ENCODE data around the gene GRIA1. TPM values are rescaled to one million over a fixed set of nuclear protein-coding genes. Genes with fewer than 3 reads are reported as not detected.
A peak's percentile ranks its signal among the peaks of the same experiment; 100 is the strongest.

GRIA1 gene
- total RNA-seq (2013; cell fraction: nucleolus; rRNA removed) = 0.42 TPM in 1 of 2 replicates, not detected in the other
- 0.05 TPM in 1 of 2 replicates, not detected in the other for total RNA-seq (2014; rRNA removed)
- total RNA-seq (2014; rRNA removed; fragmentation: Illumina TruSeq; extraction: Trizol) = 0.04 TPM in 1 of 2 replicates, not detected in the other
- 0.18 TPM in 1 of 2 replicates, not detected in the other for total RNA-seq (2021)
- polyA plus RNA-seq (2011; ENCODE audit: low read depth) = not detected
- not detected in 2 replicates for polyA plus RNA-seq (2011; rRNA removed)
- polyA plus RNA-seq (2011; cell fraction: cytosol; rRNA removed) = 0.13 TPM in 1 of 2 replicates, not detected in the other
- not detected in 2 replicates for polyA plus RNA-seq (2011; cell fraction: nucleus; rRNA removed)
- polyA plus RNA-seq (2012) = 0.22 TPM in 1 of 2 replicates, not detected in the other
- polyA plus RNA-seq (2014; fragmentation: Illumina TruSeq; extraction: Trizol) = 0.04 TPM in 1 of 2 replicates, not detected in the other
- not detected for polyA plus RNA-seq (2014; fragmentation: Nextera tagmentation; extraction: Ambion mirVana)
- not detected in 2 replicates for polyA plus RNA-seq (2014; rRNA removed)
- not detected for polyA plus RNA-seq (2016; fragmentation: Nextera tagmentation; extraction: Ambion mirVana)
- not detected in 2 replicates for polyA minus RNA-seq (2011; rRNA and poly(A)+ RNA removed)
- not detected in 2 replicates for polyA minus RNA-seq (2011; cell fraction: cytosol; rRNA and poly(A)+ RNA removed)
- not detected in 2 replicates for polyA minus RNA-seq (2011; cell fraction: nucleus; rRNA and poly(A)+ RNA removed)
- percentile 13 among the genes with signal in this experiment for Bru-seq, nascent RNA
- percentile 12 among the genes with signal in this experiment for BruChase-seq, experiment 1, labeled RNA remaining after a 6-hour chase
- BruChase-seq, experiment 2, labeled RNA remaining after a 2-hour chase = percentile 10 among the genes with signal in this experiment
- long read RNA-seq, experiment 1 = 0 reads
- long read RNA-seq, experiment 2 = 0 reads

DNA sequence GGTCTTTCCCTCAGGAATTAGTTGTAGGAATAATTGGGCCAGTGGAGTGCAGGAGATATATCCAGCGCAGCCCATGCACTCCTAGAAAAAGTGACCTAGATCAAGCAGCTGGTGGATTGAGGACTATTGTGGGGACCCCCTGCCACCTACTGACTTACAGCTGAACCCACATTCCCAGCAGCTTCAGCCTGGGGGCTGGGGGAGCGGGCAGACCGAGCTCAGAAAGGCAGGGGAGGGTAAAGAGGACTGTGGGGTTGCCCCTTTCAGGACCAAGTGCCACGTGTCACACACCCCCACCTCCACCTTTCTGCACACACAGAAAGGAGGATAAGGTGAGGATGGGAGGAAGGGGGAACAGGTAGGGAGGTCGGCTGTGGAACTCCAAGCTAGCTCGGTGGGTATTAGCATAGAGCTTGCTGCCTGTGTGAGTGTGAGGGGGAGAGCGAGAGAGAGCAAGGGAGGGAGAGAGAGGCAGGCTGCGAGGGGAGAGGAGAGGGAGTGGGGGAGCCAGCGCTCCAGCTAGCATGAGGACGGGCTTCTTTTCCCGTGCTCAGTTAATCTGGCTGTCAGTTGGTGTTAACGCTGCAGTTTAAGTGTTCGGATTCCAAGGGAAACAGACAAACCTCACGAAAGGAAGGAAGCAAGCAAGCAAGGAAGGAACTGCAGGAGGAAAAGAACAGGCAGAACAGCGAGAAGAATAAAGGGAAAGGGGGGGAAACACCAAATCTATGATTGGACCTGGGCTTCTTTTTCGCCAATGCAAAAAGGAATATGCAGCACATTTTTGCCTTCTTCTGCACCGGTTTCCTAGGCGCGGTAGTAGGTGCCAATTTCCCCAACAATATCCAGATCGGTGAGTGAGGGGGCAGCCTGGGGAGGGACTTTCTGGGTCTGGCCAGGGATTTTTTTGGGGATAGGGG, at the start of gene GRIA1:
TSS of gene GRIA1 (plus strand) at position 553 of the 920 bp plus-strand sequence.
- ChIA-PET CTCF (interaction anchor here (0.7 to 0.8 kb wide), 2 partner anchors 37 to 958 kb away, joined by 3 to 4 read pairs; no protein-coding TSS in a partner anchor), RAD21 (ENCODE audit: unreplicated experiment) (no interaction called here), POLR2A (interaction anchor here (0.6 kb wide), 1 partner anchor 892 kb away, joined by 4 read pairs; no protein-coding TSS in a partner anchor), SMC1A (ENCODE audit: uncharacterized antibody, unreplicated experiment) (interaction anchor here (0.6 to 2.2 kb wide), 5 partner anchors 11 to 78 kb away, joined by 3 to 19 read pairs (median 3); no protein-coding TSS in a partner anchor)
- Histone ChIP-seq H3K27ac (ENCODE audit: control insufficient read depth, insufficient read depth) (no peak within 1 kb of the TSS), H3K4me2 (ENCODE audit: control insufficient read depth, insufficient read depth) (no peak within 1 kb of the TSS), H3K4me1 (ENCODE audit: control insufficient read depth, insufficient read depth, low read length) (no peaks in the 10 kb centered on the region), H3K79me2 (ENCODE audit: control insufficient read depth, insufficient read depth, low read length) (no peaks in the 10 kb centered on the region), H2AFZ (ENCODE audit: control insufficient read depth, low read depth, low read length) (no peak within 1 kb of the TSS), H3K4me3 (no peak within 1 kb of the TSS), H4K20me1 (ENCODE audit: control insufficient read depth, insufficient read depth) (no peaks in the 10 kb centered on the region), H3K36me3 (ENCODE audit: control insufficient read depth in 2 of 2, insufficient read depth in 2 of 2, low read length in 1 of 2) (no peaks in the 10 kb centered on the region), H3K9me3 (replicated peaks; ENCODE audit: control insufficient read depth, insufficient read depth, low read length) (no peaks in the 10 kb centered on the region), H3K27me3 (replicated peaks in 1 of 2; ENCODE audit: control insufficient read depth in 2 of 2, insufficient read depth in 2 of 2, low read length in 1 of 2) (peaks cover 5 to 8% of the 10 kb centered on the region in 2 experiments; a peak in 3 of 4 replicates), H3K9ac (ENCODE audit: control insufficient read depth, insufficient read depth, low read length) (no peak within 1 kb of the TSS)
- FAIRE-seq (no peak), DNase-seq (ENCODE audit: low read depth, low spot score) (no peak), ATAC-seq (no peak; the same call in 2 of the 3 replicates)
- TF ChIP-seq, protein P1, sequence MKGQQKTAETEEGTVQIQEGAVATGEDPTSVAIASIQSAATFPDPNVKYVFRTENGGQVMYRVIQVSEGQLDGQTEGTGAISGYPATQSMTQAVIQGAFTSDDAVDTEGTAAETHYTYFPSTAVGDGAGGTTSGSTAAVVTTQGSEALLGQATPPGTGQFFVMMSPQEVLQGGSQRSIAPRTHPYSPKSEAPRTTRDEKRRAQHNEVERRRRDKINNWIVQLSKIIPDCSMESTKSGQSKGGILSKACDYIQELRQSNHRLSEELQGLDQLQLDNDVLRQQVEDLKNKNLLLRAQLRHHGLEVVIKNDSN (IDR thresholded peaks at IDR 0.05; ENCODE audit: borderline replicate concordance, extremely low read length, insufficient read depth, low read depth, low read length) = no peak
- TF ChIP-seq IKZF2 (IDR thresholded peaks at IDR 0.05) (no peak), MYB (IDR thresholded peaks at IDR 0.05; ENCODE audit: borderline replicate concordance, low read depth, low read length) (no peak), SMARCA5 (IDR thresholded peaks at IDR 0.05) (no peak), RAD21 (IDR thresholded peaks at IDR 0.05; ENCODE audit: insufficient read depth, low read depth, low read length) (peak; percentile 42; the same call in 1 of the 2 replicates), NR2C1 (IDR thresholded peaks at IDR 0.05) (no peak), RB1 (IDR thresholded peaks at IDR 0.05; ENCODE audit: borderline replicate concordance) (no peak), SMAD1 (IDR thresholded peaks at IDR 0.05; ENCODE audit: low read depth, partially characterized antibody) (no peak)
- TF ChIP-seq, protein P2, sequence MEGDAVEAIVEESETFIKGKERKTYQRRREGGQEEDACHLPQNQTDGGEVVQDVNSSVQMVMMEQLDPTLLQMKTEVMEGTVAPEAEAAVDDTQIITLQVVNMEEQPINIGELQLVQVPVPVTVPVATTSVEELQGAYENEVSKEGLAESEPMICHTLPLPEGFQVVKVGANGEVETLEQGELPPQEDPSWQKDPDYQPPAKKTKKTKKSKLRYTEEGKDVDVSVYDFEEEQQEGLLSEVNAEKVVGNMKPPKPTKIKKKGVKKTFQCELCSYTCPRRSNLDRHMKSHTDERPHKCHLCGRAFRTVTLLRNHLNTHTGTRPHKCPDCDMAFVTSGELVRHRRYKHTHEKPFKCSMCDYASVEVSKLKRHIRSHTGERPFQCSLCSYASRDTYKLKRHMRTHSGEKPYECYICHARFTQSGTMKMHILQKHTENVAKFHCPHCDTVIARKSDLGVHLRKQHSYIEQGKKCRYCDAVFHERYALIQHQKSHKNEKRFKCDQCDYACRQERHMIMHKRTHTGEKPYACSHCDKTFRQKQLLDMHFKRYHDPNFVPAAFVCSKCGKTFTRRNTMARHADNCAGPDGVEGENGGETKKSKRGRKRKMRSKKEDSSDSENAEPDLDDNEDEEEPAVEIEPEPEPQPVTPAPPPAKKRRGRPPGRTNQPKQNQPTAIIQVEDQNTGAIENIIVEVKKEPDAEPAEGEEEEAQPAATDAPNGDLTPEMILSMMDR (IDR thresholded peaks at IDR 0.05 in 2 of 3, conservative IDR thresholded peaks at IDR 0.05 in 1 of 3; ENCODE audit: control insufficient read depth in 2 of 3, extremely low read depth in 1 of 3, insufficient read depth in 1 of 3, low read depth in 3 of 3, low read length in 3 of 3) = peak in 1 of 3 experiments; percentile 25; a peak in 2 of 6 replicates
- TF ChIP-seq, protein P3, sequence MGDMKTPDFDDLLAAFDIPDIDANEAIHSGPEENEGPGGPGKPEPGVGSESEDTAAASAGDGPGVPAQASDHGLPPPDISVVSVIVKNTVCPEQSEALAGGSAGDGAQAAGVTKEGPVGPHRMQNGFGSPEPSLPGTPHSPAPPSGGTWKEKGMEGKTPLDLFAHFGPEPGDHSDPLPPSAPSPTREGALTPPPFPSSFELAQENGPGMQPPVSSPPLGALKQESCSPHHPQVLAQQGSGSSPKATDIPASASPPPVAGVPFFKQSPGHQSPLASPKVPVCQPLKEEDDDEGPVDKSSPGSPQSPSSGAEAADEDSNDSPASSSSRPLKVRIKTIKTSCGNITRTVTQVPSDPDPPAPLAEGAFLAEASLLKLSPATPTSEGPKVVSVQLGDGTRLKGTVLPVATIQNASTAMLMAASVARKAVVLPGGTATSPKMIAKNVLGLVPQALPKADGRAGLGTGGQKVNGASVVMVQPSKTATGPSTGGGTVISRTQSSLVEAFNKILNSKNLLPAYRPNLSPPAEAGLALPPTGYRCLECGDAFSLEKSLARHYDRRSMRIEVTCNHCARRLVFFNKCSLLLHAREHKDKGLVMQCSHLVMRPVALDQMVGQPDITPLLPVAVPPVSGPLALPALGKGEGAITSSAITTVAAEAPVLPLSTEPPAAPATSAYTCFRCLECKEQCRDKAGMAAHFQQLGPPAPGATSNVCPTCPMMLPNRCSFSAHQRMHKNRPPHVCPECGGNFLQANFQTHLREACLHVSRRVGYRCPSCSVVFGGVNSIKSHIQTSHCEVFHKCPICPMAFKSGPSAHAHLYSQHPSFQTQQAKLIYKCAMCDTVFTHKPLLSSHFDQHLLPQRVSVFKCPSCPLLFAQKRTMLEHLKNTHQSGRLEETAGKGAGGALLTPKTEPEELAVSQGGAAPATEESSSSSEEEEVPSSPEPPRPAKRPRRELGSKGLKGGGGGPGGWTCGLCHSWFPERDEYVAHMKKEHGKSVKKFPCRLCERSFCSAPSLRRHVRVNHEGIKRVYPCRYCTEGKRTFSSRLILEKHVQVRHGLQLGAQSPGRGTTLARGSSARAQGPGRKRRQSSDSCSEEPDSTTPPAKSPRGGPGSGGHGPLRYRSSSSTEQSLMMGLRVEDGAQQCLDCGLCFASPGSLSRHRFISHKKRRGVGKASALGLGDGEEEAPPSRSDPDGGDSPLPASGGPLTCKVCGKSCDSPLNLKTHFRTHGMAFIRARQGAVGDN (IDR thresholded peaks at IDR 0.05) = no peak
- in situ Hi-C loops (cut with MboI) = no loop called here
- no TSS peak for BruUV-seq (replicated peaks)
- whole genome bisulfite sequencing (ENCODE audit: insufficient coverage, insufficient replicate concordance, low lambda C conversion rate, missing lambda C conversion rate) = 6% methylated on average over 20 of the region's 20 CpGs
- intact Hi-C loops (cut with micrococcal nuclease; ENCODE audit: unreplicated experiment) = no loop called here

Measured in GM12878 (cell line).